ENCODE data around the gene TNFRSF12A.

TNFRSF12A gene

DNA sequence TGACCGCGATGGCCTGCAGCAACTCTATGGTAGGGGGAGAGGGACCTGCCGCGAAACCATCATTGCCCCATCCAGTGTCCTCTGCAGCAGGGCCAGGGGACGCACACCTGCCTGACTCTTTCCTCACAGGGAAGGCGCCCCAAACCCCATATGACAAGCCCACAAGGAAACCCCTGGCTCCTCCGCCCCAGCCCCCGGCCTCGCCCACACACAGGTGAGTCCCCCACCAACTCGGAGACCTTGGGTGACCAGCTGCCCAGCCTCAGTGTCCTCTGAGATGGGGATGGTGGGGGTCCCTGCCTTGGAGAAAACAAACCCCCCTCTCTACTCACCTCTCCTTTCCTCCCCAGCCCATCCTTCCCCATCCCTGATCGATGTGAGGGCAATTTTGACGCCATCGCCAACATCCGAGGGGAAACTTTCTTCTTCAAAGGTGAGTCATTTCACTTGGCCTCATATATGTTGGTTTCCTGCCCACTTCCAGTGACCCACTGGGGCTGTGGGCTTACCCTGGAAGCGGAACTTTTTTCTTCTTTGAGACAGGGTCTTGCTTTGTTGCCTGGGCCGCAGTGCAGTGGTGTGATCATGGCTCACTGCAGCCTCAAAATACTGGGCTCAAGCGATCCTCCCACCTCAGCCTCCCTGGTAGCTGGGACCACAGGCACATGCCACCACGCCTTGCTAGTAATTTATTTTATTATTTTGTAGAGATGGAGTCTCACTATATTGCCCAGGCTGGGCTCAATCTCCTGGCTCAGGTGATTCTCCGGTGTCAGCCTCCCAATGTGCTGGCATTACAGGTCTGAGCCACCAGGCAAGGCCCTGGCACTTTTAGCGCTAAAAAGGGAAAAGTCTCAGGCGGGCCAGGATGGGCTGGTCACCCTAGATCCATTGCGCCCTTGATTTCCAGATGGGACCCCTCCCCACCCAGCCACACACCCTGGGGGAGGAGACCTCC is 37.3 kb downstream of the TNFRSF12A start:
- Histone ChIP-seq H3K9me3 (ENCODE audit: control extremely low read depth in 1 of 5, control insufficient read depth in 4 of 5, insufficient read depth in 2 of 5, low read depth in 1 of 5, low read length in 4 of 5) (no peaks in the 10 kb centered on the region), H3K36me3 (ENCODE audit: control insufficient read depth in 4 of 4, insufficient read depth in 4 of 4, low read length in 3 of 4) (peaks cover 0 to 3% (median 0%) of the 10 kb centered on the region in 4 experiments), H3K4me3 (ENCODE audit: control insufficient read depth in 1 of 7, extremely low read depth in 1 of 7, insufficient read depth in 4 of 7, low read depth in 2 of 7, low read length in 6 of 7) (peak overlapping the region in 4 of 7 experiments; percentile 34 to 90 (median 84)), H3K27me3 (replicated peaks in 2 of 5; ENCODE audit: control insufficient read depth in 4 of 5, insufficient read depth in 5 of 5, low read length in 4 of 5) (peaks cover 0 to 6% (median 0%) of the 10 kb centered on the region in 5 experiments), H3K4me1 (ENCODE audit: control extremely low read depth in 1 of 4, control insufficient read depth in 4 of 4, insufficient read depth in 4 of 4, low read length in 3 of 4) (peaks cover 2 to 69% (median 50%) of the 10 kb centered on the region in 4 experiments), H3K27ac (ENCODE audit: insufficient read depth in 1 of 2, low read depth in 1 of 2, low read length in 2 of 2, poor library complexity in 1 of 2, severe bottlenecking in 2 of 2) (no peak overlapping the region)
- CTCF ChIA-PET, result interaction anchor here (0.9 to 6.6 kb wide), 9 partner anchors 19 to 93 kb away, joined by 3 to 82 read pairs (median 3); partner anchors contain the start of gene ZNF213
- 95% methylated on average over 20 of the region's 22 CpGs for WGBS (ENCODE audit: insufficient coverage)
- DNase-seq, result no peak
- POLR2A ChIA-PET, result no interaction called here

- Histone ChIP-seq H3K27me3 (replicated peaks in 2 of 5; ENCODE audit: control insufficient read depth in 4 of 5, insufficient read depth in 5 of 5, low read length in 4 of 5) (peaks cover 0 to 6% (median 0%) of the 10 kb centered on the region in 5 experiments), H3K36me3 (ENCODE audit: control insufficient read depth in 4 of 4, insufficient read depth in 4 of 4, low read length in 3 of 4) (peaks cover 0 to 3% (median 0%) of the 10 kb centered on the region in 4 experiments), H3K9me3 (ENCODE audit: control extremely low read depth in 1 of 5, control insufficient read depth in 4 of 5, insufficient read depth in 2 of 5, low read depth in 1 of 5, low read length in 4 of 5) (no peaks in the 10 kb centered on the region), H3K27ac (ENCODE audit: insufficient read depth in 1 of 2, low read depth in 1 of 2, low read length in 2 of 2, poor library complexity in 1 of 2, severe bottlenecking in 2 of 2) (peak overlapping the region in 1 of 2 experiments; percentile 61), H3K4me1 (ENCODE audit: control extremely low read depth in 1 of 4, control insufficient read depth in 4 of 4, insufficient read depth in 4 of 4, low read length in 3 of 4) (peaks cover 2 to 61% (median 50%) of the 10 kb centered on the region in 4 experiments), H3K4me3 (ENCODE audit: control insufficient read depth in 1 of 7, extremely low read depth in 1 of 7, insufficient read depth in 4 of 7, low read depth in 2 of 7, low read length in 6 of 7) (peak overlapping the region; percentile 64 to 90 (median 76))
- 14% methylated on average over 52 of the region's 77 CpGs for WGBS (ENCODE audit: insufficient coverage)
- ChIA-PET POLR2A (interaction anchor here (0.7 kb wide), 1 partner anchor 92 kb away, joined by 3 read pairs; no protein-coding TSS in a partner anchor), CTCF (interaction anchor here (0.6 to 6.6 kb wide), 21 partner anchors 10 to 403 kb away, joined by 3 to 82 read pairs (median 4); partner anchors contain the start of genes ZNF213 and ZSCAN10)
- DNase-seq, result peak; percentile 47 to 63 (median 52)
Observed at GRCh38 chr16:3058139-3059030, 38.2 kb downstream of the TNFRSF12A start.

DNA sequence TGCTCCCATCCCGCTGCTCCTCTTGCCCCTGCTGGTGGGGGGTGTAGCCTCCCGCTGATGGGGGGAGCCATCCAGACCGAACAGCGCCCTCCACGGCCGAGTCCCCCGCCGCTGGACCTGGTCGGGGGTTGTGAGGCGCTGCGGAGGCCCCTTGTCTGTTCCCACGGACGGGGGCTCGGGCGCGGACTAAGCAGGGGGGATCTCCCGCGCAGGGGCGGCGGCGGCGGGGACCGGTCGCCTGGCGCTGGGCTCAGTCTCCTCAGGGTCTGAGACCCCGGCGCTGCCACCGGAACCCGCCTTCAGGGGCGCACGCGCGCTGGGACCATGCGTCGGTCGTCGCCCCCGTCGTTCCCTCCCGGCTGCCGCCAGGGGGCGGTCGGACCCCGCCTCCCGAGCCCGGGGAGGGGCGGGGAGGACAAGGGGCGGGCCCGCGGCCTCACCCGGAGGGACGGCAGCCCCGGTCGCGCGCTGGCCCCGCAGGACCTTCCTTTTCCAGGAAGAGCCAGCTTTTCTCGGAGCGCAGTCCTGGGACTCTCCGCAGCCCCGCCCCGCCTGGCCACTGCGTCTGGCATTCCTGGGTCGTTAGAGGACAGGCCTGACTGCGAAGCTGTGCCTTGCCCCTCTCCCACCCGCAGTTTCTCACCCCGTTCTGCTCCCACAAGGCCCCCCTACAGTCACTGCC is 39.0 kb downstream of the TNFRSF12A start:
- Histone ChIP-seq H3K27ac (ENCODE audit: insufficient read depth in 1 of 2, low read depth in 1 of 2, low read length in 2 of 2, poor library complexity in 1 of 2, severe bottlenecking in 2 of 2) (peak overlapping the region in 1 of 2 experiments; percentile 61), H3K36me3 (ENCODE audit: control insufficient read depth in 4 of 4, insufficient read depth in 4 of 4, low read length in 3 of 4) (no peaks in the 10 kb centered on the region), H3K9me3 (ENCODE audit: control extremely low read depth in 1 of 5, control insufficient read depth in 4 of 5, insufficient read depth in 2 of 5, low read depth in 1 of 5, low read length in 4 of 5) (no peaks in the 10 kb centered on the region), H3K27me3 (replicated peaks in 2 of 5; ENCODE audit: control insufficient read depth in 4 of 5, insufficient read depth in 5 of 5, low read length in 4 of 5) (peaks cover 0 to 6% (median 0%) of the 10 kb centered on the region in 5 experiments), H3K4me3 (ENCODE audit: control insufficient read depth in 1 of 7, extremely low read depth in 1 of 7, insufficient read depth in 4 of 7, low read depth in 2 of 7, low read length in 6 of 7) (peak overlapping the region; percentile 64 to 90 (median 76)), H3K4me1 (ENCODE audit: control extremely low read depth in 1 of 4, control insufficient read depth in 4 of 4, insufficient read depth in 4 of 4, low read length in 3 of 4) (peaks cover 0 to 57% (median 48%) of the 10 kb centered on the region in 4 experiments)
- ChIA-PET CTCF (interaction anchor here (0.6 to 6.6 kb wide), 21 partner anchors 11 to 402 kb away, joined by 3 to 82 read pairs (median 4); partner anchors contain the start of genes ZNF213 and ZSCAN10), POLR2A (no interaction called here)
- 0% methylated on average over 59 of the region's 67 CpGs for WGBS (ENCODE audit: insufficient coverage)
- DNase-seq, result peak; percentile 75 to 83 (median 78)

DNA sequence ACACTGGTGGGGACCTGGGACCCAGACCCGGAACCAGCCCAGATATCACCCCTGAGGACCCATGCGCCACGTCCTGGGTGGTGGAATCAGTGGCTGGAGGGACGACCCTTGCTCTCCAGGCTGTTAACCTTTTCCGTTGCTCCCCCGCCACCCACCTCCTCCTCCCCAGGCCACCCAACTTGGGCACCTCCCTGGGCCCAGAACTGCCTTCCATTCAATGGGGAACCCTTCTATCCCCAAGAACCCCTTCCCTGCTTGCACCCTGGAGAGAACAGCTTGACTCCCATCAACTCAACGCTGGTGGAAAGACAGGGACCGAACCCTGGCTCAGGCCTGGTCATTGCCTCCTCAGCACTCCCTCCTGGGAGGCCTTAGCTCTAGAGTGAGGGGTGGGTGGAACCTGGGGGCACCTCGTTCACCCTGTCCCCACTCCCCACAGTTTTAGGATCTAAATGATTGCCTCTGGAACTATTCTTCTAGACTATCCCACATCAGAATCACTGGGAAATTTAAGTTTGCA is 39.6 kb downstream of the TNFRSF12A start:
- WGBS (ENCODE audit: insufficient coverage), result 59% methylated on average over 7 of the region's 9 CpGs
- POLR2A ChIA-PET, result no interaction called here
- Histone ChIP-seq H3K27ac (ENCODE audit: insufficient read depth in 1 of 2, low read depth in 1 of 2, low read length in 2 of 2, poor library complexity in 1 of 2, severe bottlenecking in 2 of 2) (peak overlapping the region in 1 of 2 experiments; percentile 61), H3K36me3 (ENCODE audit: control insufficient read depth in 4 of 4, insufficient read depth in 4 of 4, low read length in 3 of 4) (no peaks in the 10 kb centered on the region), H3K4me1 (ENCODE audit: control extremely low read depth in 1 of 4, control insufficient read depth in 4 of 4, insufficient read depth in 4 of 4, low read length in 3 of 4) (peaks cover 0 to 55% (median 45%) of the 10 kb centered on the region in 4 experiments), H3K4me3 (ENCODE audit: control insufficient read depth in 1 of 7, extremely low read depth in 1 of 7, insufficient read depth in 4 of 7, low read depth in 2 of 7, low read length in 6 of 7) (peak overlapping the region; percentile 64 to 90 (median 76)), H3K27me3 (replicated peaks in 2 of 5; ENCODE audit: control insufficient read depth in 4 of 5, insufficient read depth in 5 of 5, low read length in 4 of 5) (peaks cover 0 to 6% (median 0%) of the 10 kb centered on the region in 5 experiments), H3K9me3 (ENCODE audit: control extremely low read depth in 1 of 5, control insufficient read depth in 4 of 5, insufficient read depth in 2 of 5, low read depth in 1 of 5, low read length in 4 of 5) (no peaks in the 10 kb centered on the region)
- CTCF ChIA-PET, result interaction anchor here (0.8 to 6.6 kb wide), 13 partner anchors 11 to 99 kb away, joined by 3 to 82 read pairs (median 7); partner anchors contain the start of genes ZNF213 and ZSCAN10
- no peak for DNase-seq

DNA sequence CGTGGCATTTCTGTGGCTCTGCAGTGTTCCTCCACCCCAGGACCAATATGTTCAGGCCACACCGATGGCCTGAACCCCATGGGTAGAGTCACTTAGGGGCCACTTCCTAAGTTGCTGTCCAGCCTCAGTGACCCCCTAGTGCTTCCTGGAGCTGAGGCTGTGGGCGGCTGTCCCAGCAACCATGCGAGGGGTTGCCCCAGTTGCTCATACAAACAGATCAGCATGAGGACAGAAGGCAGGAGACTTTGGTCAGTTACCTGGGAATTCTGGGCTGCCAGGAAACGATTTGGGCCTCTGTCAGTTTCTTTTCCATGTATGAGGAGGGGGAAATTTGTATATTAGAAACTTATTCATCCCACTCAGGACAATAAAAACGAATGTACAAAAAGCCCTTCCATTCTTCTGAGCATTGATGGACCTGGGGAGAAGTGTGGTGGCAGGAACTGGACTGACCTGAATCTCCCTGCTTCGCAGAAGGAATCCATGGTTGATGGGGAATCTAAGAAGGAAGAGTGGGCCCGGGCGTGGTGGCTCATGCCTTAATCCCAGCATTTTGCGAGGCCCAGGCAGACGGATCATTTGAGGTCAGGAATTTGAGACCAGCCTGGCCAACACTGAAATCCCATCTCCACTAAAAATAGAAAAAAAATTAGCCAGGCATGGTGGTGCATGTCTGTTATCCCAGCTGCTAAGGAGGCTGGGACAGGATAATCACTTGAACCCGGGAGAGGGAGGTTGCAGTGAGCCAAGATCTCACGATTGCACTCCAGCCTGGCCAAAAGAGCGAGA is 40.4 kb downstream of the TNFRSF12A start:
- Histone ChIP-seq H3K9me3 (ENCODE audit: control extremely low read depth in 1 of 5, control insufficient read depth in 4 of 5, insufficient read depth in 2 of 5, low read depth in 1 of 5, low read length in 4 of 5) (no peaks in the 10 kb centered on the region), H3K36me3 (ENCODE audit: control insufficient read depth in 4 of 4, insufficient read depth in 4 of 4, low read length in 3 of 4) (no peaks in the 10 kb centered on the region), H3K4me3 (ENCODE audit: control insufficient read depth in 1 of 7, extremely low read depth in 1 of 7, insufficient read depth in 4 of 7, low read depth in 2 of 7, low read length in 6 of 7) (no peak overlapping the region), H3K27ac (ENCODE audit: insufficient read depth in 1 of 2, low read depth in 1 of 2, low read length in 2 of 2, poor library complexity in 1 of 2, severe bottlenecking in 2 of 2) (no peak overlapping the region), H3K4me1 (ENCODE audit: control extremely low read depth in 1 of 4, control insufficient read depth in 4 of 4, insufficient read depth in 4 of 4, low read length in 3 of 4) (peaks cover 0 to 52% (median 37%) of the 10 kb centered on the region in 4 experiments), H3K27me3 (replicated peaks in 2 of 5; ENCODE audit: control insufficient read depth in 4 of 5, insufficient read depth in 5 of 5, low read length in 4 of 5) (peaks cover 0 to 6% (median 0%) of the 10 kb centered on the region in 5 experiments)
- ChIA-PET POLR2A (no interaction called here), CTCF (interaction anchor here (1.1 to 6.6 kb wide), 9 partner anchors 10 to 98 kb away, joined by 3 to 82 read pairs (median 16); partner anchors contain the start of genes ZNF213 and ZSCAN10)
- DNase-seq, result no peak
- 100% methylated on average over 5 of the region's 14 CpGs for WGBS (ENCODE audit: insufficient coverage)
